SH-SY5Y (cell line): ENCODE results near the gene GOSR2.

Source experiments
- GATA2 ChIP-seq: IDR thresholded peaks from 2 replicates; pipeline ENCODE4 v1.6.1; 2011; ENCODE audit warnings: mild to moderate bottlenecking, low read depth, low read length
- GATA3 ChIP-seq: IDR thresholded peaks from 2 replicates; pipeline ENCODE4 v1.6.1; 2011; ENCODE audit warnings: low read depth, mild to moderate bottlenecking, low read length, moderate library complexity

Gene GOSR2

DNA sequence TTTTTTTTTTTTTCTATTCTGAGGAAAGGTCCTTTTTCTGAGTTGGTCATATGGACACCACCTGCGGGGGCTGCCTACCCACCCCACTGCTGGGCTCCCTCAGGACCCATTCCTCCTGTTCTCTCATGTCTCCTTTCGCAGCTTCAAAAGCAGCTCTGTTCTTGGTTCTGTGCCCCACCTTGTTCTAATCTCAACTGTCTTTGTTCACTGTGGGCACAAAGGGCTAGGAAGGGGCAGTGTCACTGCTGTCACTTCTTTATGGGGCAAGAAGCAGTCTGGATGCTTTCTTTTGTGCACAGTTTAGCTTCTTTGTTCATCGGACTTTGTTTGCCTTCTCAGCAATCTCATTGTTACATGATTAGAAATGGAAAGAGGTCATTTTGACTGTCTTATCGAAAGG lies 7.1 kb downstream of the GOSR2 start:
- TF ChIP-seq GATA2 (no peak), GATA3 (no peak)

DNA sequence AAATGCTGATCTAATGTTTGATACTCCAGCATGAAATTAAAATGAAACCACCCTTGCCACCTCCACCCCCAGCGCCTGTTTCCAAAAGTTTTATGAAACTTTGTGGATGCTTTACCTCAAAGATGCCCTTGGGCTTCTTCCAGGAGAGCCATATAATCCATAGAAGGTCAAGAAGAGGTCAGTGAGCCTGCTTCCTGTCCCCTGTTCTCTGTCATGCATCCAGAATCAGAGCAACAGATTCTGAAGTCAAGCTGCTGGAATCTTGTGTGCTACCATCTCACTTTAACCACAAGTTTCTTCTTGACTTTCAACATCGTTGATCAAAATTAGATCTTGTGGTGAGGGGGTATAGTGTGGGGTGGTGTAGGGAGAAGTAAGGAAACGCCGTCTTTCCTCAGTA lies 8.6 kb downstream of the GOSR2 start:
- TF ChIP-seq GATA2 (no peak), GATA3 (no peak)

DNA sequence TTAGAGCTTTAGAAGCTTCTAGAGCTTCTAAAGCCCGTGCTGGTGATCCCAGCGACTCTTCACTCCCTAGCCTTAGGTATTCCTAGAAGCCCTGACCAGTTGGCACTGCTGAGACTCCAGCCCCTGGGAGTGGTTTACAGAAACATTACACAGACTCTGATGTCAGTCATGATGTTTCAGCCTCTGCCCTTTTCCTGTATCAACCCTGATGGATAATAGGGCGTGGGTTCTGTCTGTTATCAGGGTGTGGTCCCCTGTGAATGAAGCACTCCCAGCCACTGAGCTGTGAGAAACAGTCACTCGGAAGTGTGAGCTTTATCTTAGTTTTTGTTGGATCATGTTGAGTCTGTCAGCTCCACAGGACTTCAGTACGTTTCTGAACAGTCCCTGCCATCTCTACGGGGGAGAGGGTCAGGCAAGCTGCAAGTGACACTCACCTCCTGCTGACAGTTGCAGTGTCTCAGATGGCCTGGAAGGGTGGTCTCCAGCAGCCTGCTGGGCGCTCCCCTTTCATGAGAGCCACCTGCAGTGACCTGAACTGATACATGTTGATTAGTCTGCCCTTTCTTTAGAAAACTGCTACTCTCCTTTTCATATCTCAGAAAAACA lies 12.8 kb downstream of the GOSR2 start:
- TF ChIP-seq GATA3: no peak
- no peak for TF ChIP-seq GATA2

DNA sequence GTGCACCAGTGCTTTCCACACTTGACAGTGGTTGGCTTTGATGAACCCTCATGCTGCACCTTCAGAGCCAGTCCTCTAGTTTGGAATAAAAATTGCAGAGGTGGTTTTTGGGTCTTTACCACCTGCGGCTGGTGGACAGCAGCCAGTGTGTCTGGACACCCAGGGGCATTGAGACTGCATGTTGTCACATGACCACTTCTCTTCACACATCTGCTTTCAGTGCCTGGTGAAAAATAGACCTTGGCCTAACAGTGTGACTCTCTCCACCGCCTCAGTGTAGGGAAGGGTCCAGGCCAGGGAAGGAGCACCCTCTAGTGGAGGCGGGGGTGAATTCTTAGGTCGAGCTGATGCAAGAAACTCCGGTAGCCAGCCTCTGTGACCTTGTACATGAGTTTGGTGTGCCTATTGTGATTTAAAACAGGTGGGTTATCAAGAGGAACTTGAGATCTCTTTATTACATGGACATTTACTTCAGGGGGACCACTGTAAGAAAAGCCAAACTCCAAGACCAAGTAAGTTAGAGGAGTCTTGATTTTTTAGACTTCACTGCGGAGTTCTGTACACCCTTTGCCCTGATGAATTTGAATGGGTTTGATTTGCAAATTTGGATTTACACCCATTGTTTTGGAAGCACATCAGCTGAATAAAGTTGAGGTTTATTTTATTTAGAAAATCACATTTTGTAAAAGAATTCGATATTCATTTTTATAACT lies 17.9 kb downstream of the GOSR2 start:
- TF ChIP-seq GATA2: no peak

DNA sequence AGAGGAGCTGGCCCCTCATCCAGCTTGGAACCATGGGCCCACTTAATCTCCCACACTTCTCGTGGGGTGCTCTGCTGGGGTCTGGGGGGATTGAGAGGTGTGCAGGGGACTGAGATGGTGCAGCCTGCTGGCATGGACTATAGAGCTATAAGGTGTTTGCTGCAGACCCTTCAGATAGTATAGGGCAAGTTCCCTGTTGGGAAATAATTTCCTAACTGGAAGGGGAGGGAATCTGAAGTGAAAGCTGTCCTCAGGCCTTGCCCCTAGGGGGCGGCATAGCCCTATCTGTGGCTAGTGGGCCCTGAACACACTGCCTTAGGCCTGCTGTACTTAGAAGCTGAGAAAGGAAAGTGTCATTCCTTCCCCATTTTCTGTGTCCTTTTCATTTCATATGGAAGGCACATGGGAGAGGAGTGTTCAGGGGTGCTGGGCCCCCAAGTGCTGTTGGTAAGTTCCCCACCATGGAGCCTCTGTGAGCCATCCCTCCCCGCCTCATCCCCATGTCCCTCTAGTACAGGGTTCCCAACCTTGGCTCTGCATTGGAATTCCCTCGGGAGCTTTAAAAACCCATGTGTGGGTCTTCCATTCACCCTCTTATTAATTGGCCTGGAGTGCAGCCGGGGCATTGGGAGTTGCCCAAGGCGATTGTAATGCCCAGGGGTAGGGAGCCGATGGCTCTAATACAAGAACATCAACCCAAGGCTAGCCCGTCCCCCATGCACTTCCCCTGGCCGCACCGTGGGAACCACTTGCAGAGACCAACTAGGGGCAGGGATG lies 19.7 kb downstream of the GOSR2 start:
- TF ChIP-seq GATA2 (no peak), GATA3 (no peak)

DNA sequence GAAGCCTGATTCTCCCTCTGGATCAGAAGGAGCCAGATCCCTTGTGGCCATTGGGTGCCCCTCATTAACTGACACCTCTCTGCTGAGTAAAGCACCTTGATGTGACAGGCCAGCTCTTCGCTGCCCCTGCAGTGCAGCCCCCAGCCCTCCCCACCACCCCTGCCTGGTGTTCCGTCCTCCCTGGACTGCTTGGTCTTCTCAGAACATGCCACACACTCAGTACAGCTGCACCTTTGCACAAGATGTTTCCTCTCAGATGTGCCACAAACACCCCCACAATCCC lies 20.2 kb downstream of the GOSR2 start:
- no peak for TF ChIP-seq GATA2
- TF ChIP-seq GATA3: no peak

DNA sequence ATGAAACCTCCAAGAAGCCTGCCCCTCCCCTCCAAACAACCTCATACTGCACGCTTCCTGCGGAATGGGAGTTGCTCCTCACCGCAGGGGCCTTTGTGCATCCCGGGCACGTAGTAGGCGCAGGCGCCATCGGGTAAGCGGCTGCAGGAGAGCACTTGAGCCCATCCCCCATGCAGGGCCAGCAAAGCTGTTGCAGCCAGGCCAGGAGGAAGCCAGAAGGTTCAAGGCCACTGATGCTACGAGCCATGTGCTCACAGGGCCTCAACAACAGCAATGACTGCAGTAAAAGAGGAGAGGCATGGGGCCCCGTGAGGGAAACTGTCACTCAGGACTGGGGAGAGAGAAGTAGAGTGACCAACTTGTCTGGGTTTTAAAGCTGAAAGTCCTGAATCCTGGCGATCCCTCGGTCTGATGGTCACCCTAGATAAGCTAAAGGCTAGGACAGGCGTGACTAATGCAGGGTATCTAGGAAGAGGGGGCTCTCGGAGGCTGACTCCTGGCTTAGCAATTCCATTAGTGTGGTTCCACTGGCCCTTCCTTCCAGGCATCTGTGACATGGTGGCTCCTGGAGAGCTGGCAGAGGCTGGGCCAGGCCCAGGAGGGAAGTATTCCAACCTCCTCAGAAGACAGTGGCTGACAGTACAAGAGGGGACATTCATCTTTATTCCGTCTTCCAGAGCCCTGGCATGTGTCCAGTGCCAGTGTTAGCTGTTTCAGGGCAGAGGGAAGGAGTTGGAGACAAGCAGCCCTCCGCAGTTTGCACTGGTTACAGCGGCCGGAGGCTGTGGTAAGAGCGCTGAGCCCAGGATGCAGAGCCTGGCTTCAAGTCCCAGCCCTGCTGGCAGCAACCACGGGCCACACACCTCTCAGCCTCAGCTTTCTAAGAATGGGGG lies 20.8 kb downstream of the GOSR2 start:
- TF ChIP-seq GATA3 (no peak), GATA2 (peak; percentile 84)

DNA sequence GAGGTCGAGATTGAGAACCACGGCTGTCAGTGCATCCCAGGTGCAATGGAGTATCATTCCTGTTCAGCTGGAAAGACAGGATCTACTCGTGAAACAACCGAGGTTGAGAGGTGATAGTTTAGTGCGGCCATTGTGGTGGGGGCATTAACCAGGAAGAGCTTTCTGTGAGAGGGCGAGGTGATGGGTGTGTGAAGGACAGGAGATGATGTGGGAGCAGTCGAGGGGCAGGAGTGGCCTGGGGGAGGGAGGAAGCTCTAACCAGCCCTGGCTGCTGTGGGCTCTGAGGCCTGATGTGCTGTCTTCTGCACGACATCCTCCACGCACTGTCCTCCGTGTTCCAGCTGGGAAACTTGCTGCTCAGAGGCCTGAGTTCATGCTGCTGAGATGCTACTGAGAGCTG lies 22.0 kb downstream of the GOSR2 start:
- no peak for TF ChIP-seq GATA2
- TF ChIP-seq GATA3: no peak

DNA sequence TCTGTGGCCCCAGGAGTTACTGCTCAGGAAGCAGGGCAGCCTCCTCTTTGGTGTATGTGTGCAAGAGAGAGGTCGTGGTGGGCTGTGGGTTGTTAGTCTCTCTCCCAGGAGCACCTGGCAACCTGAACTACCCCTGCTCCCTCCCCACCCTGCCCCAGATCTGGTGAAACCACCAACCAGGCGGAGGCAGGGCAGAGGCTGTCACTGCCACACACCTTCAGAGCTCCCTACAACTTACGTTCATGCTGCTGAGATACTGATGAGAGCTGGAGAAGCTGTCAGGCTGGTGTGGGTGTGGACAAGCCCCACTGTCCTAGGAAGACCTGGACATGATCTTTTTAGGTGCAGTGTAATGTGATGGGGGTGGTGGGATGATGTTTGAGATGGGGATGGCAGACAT lies 24.3 kb downstream of the GOSR2 start:
- TF ChIP-seq GATA2 (no peak), GATA3 (no peak)

DNA sequence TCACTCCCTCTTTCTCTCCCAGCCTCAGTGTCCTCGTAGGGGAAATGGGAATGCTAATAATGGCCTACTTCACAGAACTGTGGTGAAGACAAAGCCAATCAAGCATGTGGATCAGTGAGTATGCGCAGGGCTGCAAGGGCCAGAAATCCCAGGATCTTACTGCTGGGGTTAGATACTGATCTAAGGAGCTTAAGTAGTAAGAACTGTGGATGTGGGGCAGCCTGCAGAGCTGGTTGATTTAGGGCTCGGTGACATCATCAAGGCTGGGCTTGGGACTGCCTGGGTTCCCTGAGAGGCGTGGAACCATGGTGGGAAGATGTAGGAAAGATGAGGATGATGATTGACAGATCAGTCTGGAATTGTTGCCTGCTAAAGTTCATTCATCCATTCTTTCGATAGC lies 25.6 kb downstream of the GOSR2 start:
- TF ChIP-seq GATA3: no peak
- no peak for TF ChIP-seq GATA2

DNA sequence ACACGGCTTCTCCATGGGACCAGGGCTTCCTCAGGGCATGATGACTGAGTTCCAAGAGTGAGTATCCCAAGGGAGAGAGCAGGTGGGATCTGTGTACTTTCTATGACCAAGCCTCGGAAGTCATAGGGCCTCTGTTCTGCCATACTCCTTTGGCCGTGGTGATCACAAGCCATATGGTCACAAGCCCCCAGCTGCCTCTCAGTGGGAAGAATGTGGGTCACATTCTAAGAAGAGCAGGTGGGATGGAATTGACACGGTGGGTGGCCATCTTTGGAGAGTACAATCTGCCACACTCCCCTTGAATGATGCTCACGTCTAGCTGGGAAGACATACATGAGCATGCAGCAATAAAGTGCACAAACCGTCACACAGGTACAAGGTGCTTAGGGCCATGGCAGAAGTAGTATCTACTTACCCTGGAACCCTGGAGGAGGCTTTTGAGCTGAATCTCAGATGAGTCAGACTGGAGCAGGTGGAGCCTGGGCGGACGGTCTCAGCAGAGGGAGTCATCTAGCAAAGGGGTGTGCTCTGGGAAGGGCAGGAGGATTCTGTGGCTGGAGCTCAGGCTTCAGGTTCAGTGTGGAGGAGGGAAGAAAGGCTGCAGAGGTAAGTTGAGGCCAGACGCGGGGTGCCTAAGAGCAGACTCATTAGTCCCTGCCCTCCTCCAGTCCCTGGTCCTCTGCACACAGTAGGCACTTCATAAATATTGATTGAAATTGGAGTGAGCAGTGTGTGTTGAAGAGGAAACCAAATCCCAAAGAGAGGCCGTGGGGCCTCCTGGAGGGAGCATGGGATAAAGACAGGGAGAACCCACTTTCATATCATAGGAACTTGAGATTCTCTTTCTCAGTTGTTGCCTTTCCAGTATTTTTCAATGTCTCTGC lies 26.6 kb downstream of the GOSR2 start:
- no peak for TF ChIP-seq GATA2
- no peak for TF ChIP-seq GATA3

DNA sequence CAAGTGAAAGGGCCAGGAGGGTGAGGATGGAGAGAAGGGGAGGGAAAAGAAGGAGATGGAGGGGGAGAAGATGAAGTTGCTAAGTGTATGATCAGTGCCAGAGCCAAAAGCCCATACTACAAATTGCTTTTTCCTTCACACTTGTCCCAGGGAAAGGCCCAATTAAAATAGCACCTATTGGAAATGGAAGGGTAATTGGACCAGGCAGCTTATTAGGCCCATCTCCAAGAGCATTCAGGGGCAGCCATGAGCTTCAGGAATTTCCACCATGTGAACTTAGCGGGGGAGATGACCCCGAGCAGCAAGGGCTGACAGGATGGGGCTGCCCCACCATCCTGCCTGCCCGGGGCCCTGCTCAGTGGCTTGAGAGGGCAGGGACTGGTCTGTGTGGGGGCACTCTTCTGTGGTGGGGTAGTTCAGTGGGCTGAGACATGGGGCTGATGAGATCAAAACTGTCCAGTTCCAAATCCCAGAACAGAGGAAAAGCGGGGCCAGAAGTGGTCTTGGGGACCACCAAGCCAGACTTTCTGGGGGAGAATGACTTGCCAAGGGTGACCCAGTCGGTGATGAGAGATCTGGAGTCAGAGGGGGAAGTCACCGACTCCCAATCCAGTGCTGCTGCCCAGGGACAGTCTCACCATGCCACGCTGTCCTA lies 27.5 kb downstream of the GOSR2 start:
- no peak for TF ChIP-seq GATA2
- no peak for TF ChIP-seq GATA3

DNA sequence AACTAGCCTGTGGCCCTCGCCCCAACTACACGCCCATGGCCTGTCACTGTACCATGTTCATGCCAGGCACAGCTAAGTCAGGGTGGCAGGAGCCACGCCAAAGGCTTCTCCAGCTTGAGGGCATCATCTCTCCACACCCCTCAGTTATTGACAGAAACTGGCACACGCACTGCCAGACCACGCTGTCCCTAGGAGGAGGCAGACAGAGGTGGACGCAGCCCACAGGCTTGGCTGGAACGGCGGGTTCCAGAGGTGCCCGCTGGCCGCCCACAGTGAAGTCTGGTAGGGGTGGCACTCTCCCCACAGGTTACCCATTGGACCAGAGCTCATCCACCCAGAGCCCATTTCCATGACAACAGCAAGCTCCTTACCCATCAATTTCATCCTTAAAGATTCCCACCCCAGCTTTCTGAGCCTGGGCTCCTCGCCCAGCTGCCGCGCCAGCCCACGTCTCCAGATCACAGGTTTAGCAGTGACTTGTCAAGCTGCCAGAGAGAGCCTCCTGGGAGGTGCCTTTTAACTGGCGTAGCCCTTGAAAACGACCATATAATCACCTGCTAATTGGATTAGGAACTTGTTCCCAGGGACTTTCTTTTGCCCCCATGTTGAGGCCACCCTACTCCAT lies 28.1 kb downstream of the GOSR2 start:
- TF ChIP-seq GATA2: no peak
- TF ChIP-seq GATA3: no peak
